NK-92 treated with Interleukin-12 subunit alpha and Interleukin-12 subunit beta, amount 100 ng/mL, for 24 hours (cell line): ENCODE measurements around the gene OR51B4.
A peak's percentile ranks its signal among the peaks of the same experiment; 100 is the strongest.
"Not testable (repeated sequence)": the region's sequence is repeated elsewhere in the genome, so short reads cannot be mapped to it uniquely, and the experiment has no call there.

ENCODE experiments used
- DNase-seq: peaks from one replicate; lab custom pipeline; 2025; lab: John Stamatoyannopoulos, UW

The OR51B4 gene

GRCh38 chr11:5294342-5294995, 7.3 kb downstream of the OR51B4 start:
- not testable (repeated sequence) for DNase-seq

GRCh38 chr11:5293028-5293427, 8.7 kb downstream of the OR51B4 start:
- DNase-seq: no peak

GRCh38 chr11:5291207-5291838, 10.4 kb downstream of the OR51B4 start:
- no peak for DNase-seq

GRCh38 chr11:5290106-5290505, 11.6 kb downstream of the OR51B4 start:
- DNase-seq: no peak

GRCh38 chr11:5289696-5290095, 12.1 kb downstream of the OR51B4 start:
- no peak for DNase-seq

GRCh38 chr11:5288906-5289550, 12.7 kb downstream of the OR51B4 start:
- DNase-seq: no peak

- DNase-seq: no peak
These were observed 13.4 kb downstream of the OR51B4 start for GRCh38 chr11:5288108-5288905.

- no peak for DNase-seq
These were observed 14.8 kb downstream of the OR51B4 start for GRCh38 chr11:5286901-5287300.

- DNase-seq: no peak
These were observed 15.4 kb downstream of the OR51B4 start for GRCh38 chr11:5286351-5286750.

- no peak for DNase-seq
These were observed 15.9 kb downstream of the OR51B4 start for GRCh38 chr11:5285703-5286340.

GRCh38 chr11:5284637-5285036, 17.1 kb downstream of the OR51B4 start:
- no peak for DNase-seq

GRCh38 chr11:5283882-5284281, 17.9 kb downstream of the OR51B4 start:
- no peak for DNase-seq

GRCh38 chr11:5283086-5283485, 18.7 kb downstream of the OR51B4 start:
- DNase-seq: no peak

- DNase-seq: no peak
These were observed 19.1 kb downstream of the OR51B4 start for GRCh38 chr11:5282628-5283027.

- no peak for DNase-seq
These were observed 20.1 kb downstream of the OR51B4 start for GRCh38 chr11:5281596-5281995.

- DNase-seq: peak; percentile 80
These were observed 21.1 kb downstream of the OR51B4 start for GRCh38 chr11:5280582-5281102.

GRCh38 chr11:5279471-5280090, 22.2 kb downstream of the OR51B4 start:
- DNase-seq: no peak

GRCh38 chr11:5277807-5278382, 23.9 kb downstream of the OR51B4 start:
- DNase-seq: no peak

GRCh38 chr11:5276697-5277096, 25.0 kb downstream of the OR51B4 start:
- no peak for DNase-seq

GRCh38 chr11:5275369-5276110, 26.2 kb downstream of the OR51B4 start:
- no peak for DNase-seq
